Neural crest cell (in vitro differentiated cells): Measurements from ENCODE around the gene DPM2. TPM values are rescaled to one million over a fixed set of nuclear protein-coding genes. Genes with fewer than 3 reads are reported as not detected.

Source experiments
- DNase-seq: peaks from one replicate; pipeline ENCODE4 v3.0.0; 2021; ENCODE audit warnings: low read depth, mixed read lengths, low spot score
- H3K27ac Mint-ChIP-seq: one replicate; pipeline ENCODE4 v1.8.0; 2021; ENCODE audit warnings: mild to moderate bottlenecking, mixed read lengths; ENCODE audit not compliant: unreplicated experiment
- H3K27me3 Mint-ChIP-seq: 2 replicates; pipeline ENCODE4 v1.8.0; 2021; ENCODE audit warnings: low read depth, mild to moderate bottlenecking, mixed read lengths
- H3K36me3 Mint-ChIP-seq: 2 replicates; pipeline ENCODE4 v1.8.0; 2021; ENCODE audit warnings: low read depth, mild to moderate bottlenecking, mixed read lengths
- H3K4me1 Mint-ChIP-seq: 2 replicates; pipeline ENCODE4 v1.8.0; 2021; ENCODE audit warnings: mixed read lengths
- H3K4me3 Mint-ChIP-seq: one replicate; pipeline ENCODE4 v1.8.0; 2021; ENCODE audit warnings: mild to moderate bottlenecking, mixed read lengths
- H3K9me3 Mint-ChIP-seq: 2 replicates; pipeline ENCODE4 v1.8.0; 2021; ENCODE audit warnings: mixed read lengths
- CTCF ChIP-seq: fragments of 200-600 bp; sonication (generic); conservative IDR thresholded peaks from 2 replicates; pipeline ENCODE4 v1.5.0; 2021; ENCODE audit warnings: antibody characterized with exemption, mild to moderate bottlenecking
- total RNA-seq: library from RNA; stranded (reverse); gene quantifications from 2 replicates; pipeline ENCODE4 v1.2.1, GENCODE V29; 2021

Gene DPM2
- total RNA-seq, 1 donor from 2014 or later = 52.2 TPM

DNA sequence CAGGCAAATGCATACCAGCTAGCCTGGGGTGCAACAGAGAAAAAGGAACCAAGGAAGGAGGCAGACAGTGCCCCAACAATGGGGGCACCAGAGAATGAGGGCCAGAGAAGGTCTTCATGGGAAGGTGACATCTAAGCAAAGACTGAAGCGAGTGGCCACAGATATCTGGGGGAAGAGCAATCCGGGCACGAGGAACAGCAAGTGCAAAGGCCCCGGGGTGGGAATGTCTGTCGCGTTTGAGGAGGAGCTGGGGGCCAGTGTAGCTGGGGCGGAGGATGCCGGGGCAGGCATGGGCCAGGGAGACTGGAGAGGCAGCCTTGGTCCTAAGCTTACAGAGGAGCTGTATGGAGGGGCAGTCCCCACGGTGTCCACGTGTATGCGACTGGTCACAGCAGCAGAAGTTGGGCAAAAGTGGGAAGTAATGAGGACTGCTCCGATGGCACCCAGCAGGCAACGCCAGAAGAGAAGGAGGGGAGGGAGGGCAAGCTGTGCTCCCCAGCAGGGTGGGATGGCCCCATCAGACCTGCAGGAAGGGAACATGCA lies 24.0 kb upstream of the DPM2 start:
- no peaks in the 10 kb centered on the region for H3K36me3 Mint-ChIP-seq
- H3K4me1 Mint-ChIP-seq = peaks cover 33% of the 10 kb centered on the region
- TF ChIP-seq CTCF = no peak
- no peak overlapping the region for H3K4me3 Mint-ChIP-seq
- H3K9me3 Mint-ChIP-seq = no peaks in the 10 kb centered on the region
- no peaks in the 10 kb centered on the region for H3K27me3 Mint-ChIP-seq
- no peak for DNase-seq
- H3K27ac Mint-ChIP-seq = no peak overlapping the region

GRCh38 chr9:127961155-127961490 lies 23.5 kb upstream of the DPM2 start:
- Mint-ChIP-seq H3K27ac (peak overlapping the region; percentile 27), H3K4me1 (peaks cover 33% of the 10 kb centered on the region), H3K27me3 (no peaks in the 10 kb centered on the region), H3K4me3 (no peak overlapping the region), H3K36me3 (no peaks in the 10 kb centered on the region), H3K9me3 (no peaks in the 10 kb centered on the region)
- TF ChIP-seq CTCF = no peak
- DNase-seq = no peak

- peaks cover 32% of the 10 kb centered on the region for H3K4me1 Mint-ChIP-seq
- DNase-seq = no peak
- no peak overlapping the region for H3K4me3 Mint-ChIP-seq
- peak overlapping the region; percentile 72 for H3K27ac Mint-ChIP-seq
- no peaks in the 10 kb centered on the region for H3K36me3 Mint-ChIP-seq
- no peak for TF ChIP-seq CTCF
- no peaks in the 10 kb centered on the region for H3K9me3 Mint-ChIP-seq
- no peaks in the 10 kb centered on the region for H3K27me3 Mint-ChIP-seq
Measured at GRCh38 chr9:127960410-127961154, 22.9 kb upstream of the DPM2 start.

GRCh38 chr9:127959841-127960409 lies 22.3 kb upstream of the DPM2 start:
- H3K36me3 Mint-ChIP-seq = no peaks in the 10 kb centered on the region
- H3K27me3 Mint-ChIP-seq = no peaks in the 10 kb centered on the region
- no peaks in the 10 kb centered on the region for H3K9me3 Mint-ChIP-seq
- DNase-seq = no peak
- H3K27ac Mint-ChIP-seq = peak overlapping the region; percentile 72
- no peak overlapping the region for H3K4me3 Mint-ChIP-seq
- peaks cover 32% of the 10 kb centered on the region for H3K4me1 Mint-ChIP-seq
- TF ChIP-seq CTCF = no peak

DNA sequence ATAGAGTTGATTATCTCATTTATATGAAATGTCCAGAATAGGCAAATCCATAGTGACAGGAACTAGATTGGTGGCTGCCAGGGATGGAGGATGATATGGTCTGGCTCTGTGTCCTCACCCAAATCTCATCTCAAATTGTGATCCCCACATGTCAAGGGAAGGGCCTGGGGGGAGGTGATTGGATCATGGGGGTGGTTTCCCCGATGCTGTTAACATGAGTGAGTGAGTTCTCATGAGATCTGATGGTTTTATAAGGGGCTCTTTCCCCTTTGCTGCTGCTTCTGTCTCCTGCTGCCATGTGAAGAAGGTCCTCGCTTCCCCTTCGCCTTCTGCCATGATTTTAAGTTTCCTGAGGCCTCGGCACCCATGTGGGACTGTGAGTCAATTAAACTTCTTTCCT lies 21.7 kb upstream of the DPM2 start:
- H3K9me3 Mint-ChIP-seq = no peaks in the 10 kb centered on the region
- no peaks in the 10 kb centered on the region for H3K36me3 Mint-ChIP-seq
- no peak for DNase-seq
- no peak overlapping the region for H3K27ac Mint-ChIP-seq
- H3K27me3 Mint-ChIP-seq = no peaks in the 10 kb centered on the region
- TF ChIP-seq CTCF = no peak
- H3K4me3 Mint-ChIP-seq = no peak overlapping the region
- H3K4me1 Mint-ChIP-seq = peaks cover 37% of the 10 kb centered on the region
